ENCODE measurements around the gene NR4A3. TPM values are rescaled to one million over a fixed set of nuclear protein-coding genes. Genes with fewer than 3 reads are reported as not detected.

The NR4A3 gene
- total RNA-seq, 2 experiments from 2014 or later = 0.13 to 0.74 TPM

DNA sequence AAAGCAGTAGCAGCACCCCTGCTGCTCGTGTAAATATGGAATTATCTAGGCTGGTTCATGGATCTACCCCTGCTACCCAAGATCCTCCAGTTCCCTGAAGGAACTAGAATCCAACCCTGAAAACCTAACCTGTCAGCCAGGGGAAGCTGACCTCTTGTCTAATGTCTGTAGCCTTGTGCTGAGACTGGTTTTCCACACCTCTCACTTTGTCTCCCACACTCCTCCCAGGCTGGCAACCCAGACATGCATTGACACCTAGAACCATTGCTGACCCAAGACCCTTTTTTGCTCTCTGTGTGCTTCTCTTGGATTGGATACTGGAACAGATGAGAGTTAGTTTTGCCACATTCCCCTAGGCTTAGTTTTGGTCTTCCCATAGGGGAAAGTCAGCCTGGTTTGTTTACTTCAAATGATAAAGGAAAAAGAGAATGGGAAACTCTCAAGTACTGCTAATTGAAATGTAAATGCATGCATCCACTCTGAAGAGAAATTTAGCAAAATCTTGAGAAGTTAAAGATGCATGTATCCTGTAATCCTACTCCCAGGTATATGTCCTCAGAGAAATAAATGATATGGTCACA is 36.6 kb upstream of the NR4A3 start:
- H3K79me2 ChIP-seq (ENCODE audit: insufficient read depth, low read depth, low read length) = no peaks in the 10 kb centered on the region
- intact Hi-C loops (cut with micrococcal nuclease; ENCODE audit: unreplicated experiment) = loop anchor here (5.0 kb wide), 1 partner anchor 878 kb away; no protein-coding TSS in a partner anchor
- H3K27ac ChIP-seq (ENCODE audit: low read depth, low read length, poor library complexity, severe bottlenecking) = no peak overlapping the region
- TF ChIP-seq, protein P1, sequence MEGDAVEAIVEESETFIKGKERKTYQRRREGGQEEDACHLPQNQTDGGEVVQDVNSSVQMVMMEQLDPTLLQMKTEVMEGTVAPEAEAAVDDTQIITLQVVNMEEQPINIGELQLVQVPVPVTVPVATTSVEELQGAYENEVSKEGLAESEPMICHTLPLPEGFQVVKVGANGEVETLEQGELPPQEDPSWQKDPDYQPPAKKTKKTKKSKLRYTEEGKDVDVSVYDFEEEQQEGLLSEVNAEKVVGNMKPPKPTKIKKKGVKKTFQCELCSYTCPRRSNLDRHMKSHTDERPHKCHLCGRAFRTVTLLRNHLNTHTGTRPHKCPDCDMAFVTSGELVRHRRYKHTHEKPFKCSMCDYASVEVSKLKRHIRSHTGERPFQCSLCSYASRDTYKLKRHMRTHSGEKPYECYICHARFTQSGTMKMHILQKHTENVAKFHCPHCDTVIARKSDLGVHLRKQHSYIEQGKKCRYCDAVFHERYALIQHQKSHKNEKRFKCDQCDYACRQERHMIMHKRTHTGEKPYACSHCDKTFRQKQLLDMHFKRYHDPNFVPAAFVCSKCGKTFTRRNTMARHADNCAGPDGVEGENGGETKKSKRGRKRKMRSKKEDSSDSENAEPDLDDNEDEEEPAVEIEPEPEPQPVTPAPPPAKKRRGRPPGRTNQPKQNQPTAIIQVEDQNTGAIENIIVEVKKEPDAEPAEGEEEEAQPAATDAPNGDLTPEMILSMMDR (conservative IDR thresholded peaks at IDR 0.05; ENCODE audit: low read length) = no peak
- TF ChIP-seq EZH2phosphoT487 (IDR thresholded peaks at IDR 0.05; ENCODE audit: borderline replicate concordance, low read depth, low read length) = no peak
- H3K4me2 ChIP-seq (ENCODE audit: low read length) = no peak overlapping the region
- H2AFZ ChIP-seq (ENCODE audit: low read length) = no peak overlapping the region
- no peaks in the 10 kb centered on the region for H3K9me3 ChIP-seq (ENCODE audit: low read length)
- no peak for DNase-seq (ENCODE audit: low spot score)
- BruUV-seq (replicated peaks) = no TSS peak
- no peak overlapping the region for H3K4me3 ChIP-seq (ENCODE audit: low read depth, low read length, poor library complexity, severe bottlenecking)
- H3K36me3 ChIP-seq (ENCODE audit: insufficient read depth, low read length) = no peaks in the 10 kb centered on the region
- POLR2A ChIA-PET = no interaction called here
- no peaks in the 10 kb centered on the region for H4K20me1 ChIP-seq (ENCODE audit: insufficient read depth, low read length)
- H3K4me1 ChIP-seq (ENCODE audit: insufficient read depth, low read length, poor library complexity, severe bottlenecking) = no peaks in the 10 kb centered on the region
- CTCF ChIA-PET (ENCODE audit: unreplicated experiment) = no interaction called here
- no peaks in the 10 kb centered on the region for H3K9me2 ChIP-seq (ENCODE audit: insufficient read depth, low read length)

DNA sequence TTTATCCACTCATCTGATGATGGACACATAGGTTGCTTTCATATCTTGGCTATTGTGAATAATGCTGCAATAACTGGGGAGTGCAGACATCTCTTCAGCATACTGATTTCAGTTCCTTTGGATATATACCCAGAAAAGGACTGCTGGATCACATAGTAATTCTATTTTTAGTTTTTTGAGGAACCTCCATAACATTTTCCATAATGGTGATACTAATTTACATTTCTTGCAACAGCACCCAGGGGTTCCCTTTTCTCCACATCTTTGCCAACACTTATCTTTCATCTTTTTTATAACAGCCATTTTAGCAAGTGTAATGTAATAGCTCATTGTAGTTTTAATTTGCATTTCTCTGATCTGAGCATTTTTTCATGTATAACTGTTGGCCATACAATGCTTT is 34.1 kb upstream of the NR4A3 start:
- no peak for TF ChIP-seq EZH2phosphoT487 (IDR thresholded peaks at IDR 0.05; ENCODE audit: borderline replicate concordance, low read depth, low read length)
- TF ChIP-seq, protein P1 (conservative IDR thresholded peaks at IDR 0.05; ENCODE audit: low read length) = no peak
- no peaks in the 10 kb centered on the region for H3K9me2 ChIP-seq (ENCODE audit: insufficient read depth, low read length)
- H3K4me3 ChIP-seq (ENCODE audit: low read depth, low read length, poor library complexity, severe bottlenecking) = no peak overlapping the region
- H3K9me3 ChIP-seq (ENCODE audit: low read length) = no peaks in the 10 kb centered on the region
- no peak overlapping the region for H2AFZ ChIP-seq (ENCODE audit: low read length)
- H3K36me3 ChIP-seq (ENCODE audit: insufficient read depth, low read length) = no peaks in the 10 kb centered on the region
- no peaks in the 10 kb centered on the region for H3K4me1 ChIP-seq (ENCODE audit: insufficient read depth, low read length, poor library complexity, severe bottlenecking)
- no TSS peak for BruUV-seq (replicated peaks)
- no peak overlapping the region for H3K27ac ChIP-seq (ENCODE audit: low read depth, low read length, poor library complexity, severe bottlenecking)
- H4K20me1 ChIP-seq (ENCODE audit: insufficient read depth, low read length) = no peaks in the 10 kb centered on the region
- no peak for DNase-seq (ENCODE audit: low spot score)
- H3K4me2 ChIP-seq (ENCODE audit: low read length) = no peak overlapping the region
- intact Hi-C loops (cut with micrococcal nuclease; ENCODE audit: unreplicated experiment) = loop anchor here (5.0 kb wide), 1 partner anchor 880 kb away; no protein-coding TSS in a partner anchor
- ChIA-PET CTCF (ENCODE audit: unreplicated experiment) (no interaction called here), POLR2A (no interaction called here)
- no peaks in the 10 kb centered on the region for H3K79me2 ChIP-seq (ENCODE audit: insufficient read depth, low read depth, low read length)

DNA sequence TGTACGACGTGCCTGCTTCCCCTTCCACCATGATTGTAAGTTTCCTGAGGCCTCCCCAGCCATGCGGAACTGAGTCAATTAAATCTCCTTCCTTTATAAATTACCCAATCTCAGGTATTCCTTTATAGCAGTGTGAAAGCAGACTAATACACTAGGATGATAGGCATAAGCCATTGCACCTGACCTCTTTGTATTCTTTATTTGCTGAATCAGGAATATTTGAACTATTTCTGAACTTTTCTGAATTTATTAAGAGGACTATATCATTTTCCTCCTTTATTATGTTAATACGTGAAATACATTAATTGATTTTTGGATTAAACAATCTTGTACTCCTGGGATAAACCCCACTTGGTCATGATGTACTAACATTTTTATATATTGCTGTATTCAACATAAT is 28.2 kb upstream of the NR4A3 start:
- Histone ChIP-seq H3K4me1 (ENCODE audit: insufficient read depth, low read length, poor library complexity, severe bottlenecking) (no peaks in the 10 kb centered on the region), H3K4me2 (ENCODE audit: low read length) (no peak overlapping the region), H4K20me1 (ENCODE audit: insufficient read depth, low read length) (no peaks in the 10 kb centered on the region), H3K27ac (ENCODE audit: low read depth, low read length, poor library complexity, severe bottlenecking) (no peak overlapping the region), H3K9me2 (ENCODE audit: insufficient read depth, low read length) (no peaks in the 10 kb centered on the region; the same call in 1 of the 2 replicates), H3K4me3 (ENCODE audit: low read depth, low read length, poor library complexity, severe bottlenecking) (no peak overlapping the region), H3K79me2 (ENCODE audit: insufficient read depth, low read depth, low read length) (no peaks in the 10 kb centered on the region), H3K36me3 (ENCODE audit: insufficient read depth, low read length) (no peaks in the 10 kb centered on the region), H3K9me3 (ENCODE audit: low read length) (no peaks in the 10 kb centered on the region), H2AFZ (ENCODE audit: low read length) (no peak overlapping the region)
- ChIA-PET CTCF (ENCODE audit: unreplicated experiment) (no interaction called here), POLR2A (no interaction called here)
- DNase-seq (ENCODE audit: low spot score) = no peak
- intact Hi-C loops (cut with micrococcal nuclease; ENCODE audit: unreplicated experiment) = no loop called here
- TF ChIP-seq EZH2phosphoT487 (IDR thresholded peaks at IDR 0.05; ENCODE audit: borderline replicate concordance, low read depth, low read length) = no peak
- TF ChIP-seq, protein P1 (conservative IDR thresholded peaks at IDR 0.05; ENCODE audit: low read length) = no peak
- no TSS peak for BruUV-seq (replicated peaks)
